IPS-20b (cell line): ENCODE measurements around the gene CFAP251.
"Not testable (repeated sequence)": the region's sequence is repeated elsewhere in the genome, so short reads cannot be mapped to it uniquely, and the experiment has no call there.

Experiments used
- H3K27ac ChIP-seq: one replicate; pipeline ENCODE4 v1.5.1; 2013; ENCODE audit warnings: low read length
- H3K27me3 ChIP-seq: 2 replicates; pipeline ENCODE4 v1.6.1; 2013; ENCODE audit warnings: mild to moderate bottlenecking, low read length, inconsistent platforms; ENCODE audit not compliant: insufficient read depth
- H3K36me3 ChIP-seq: 2 replicates; pipeline ENCODE4 v1.6.1; 2013; ENCODE audit warnings: low read depth, mild to moderate bottlenecking, inconsistent platforms, low read length, moderate library complexity; ENCODE audit not compliant: insufficient read depth
- H3K4me1 ChIP-seq: 2 replicates; pipeline ENCODE4 v1.6.1; 2013; ENCODE audit warnings: mild to moderate bottlenecking, control low read depth, inconsistent platforms, low read length, moderate library complexity; ENCODE audit not compliant: insufficient read depth
- H3K4me3 ChIP-seq: 2 replicates; pipeline ENCODE4 v1.5.1; 2013; ENCODE audit warnings: mild to moderate bottlenecking, low read length, inconsistent platforms
- H3K9ac ChIP-seq: 2 replicates; pipeline ENCODE4 v1.6.1; 2013; ENCODE audit warnings: low read depth, mild to moderate bottlenecking, inconsistent platforms, low read length, moderate library complexity
- H3K9me3 ChIP-seq: 2 replicates; pipeline ENCODE4 v1.6.1; 2013; ENCODE audit warnings: mild to moderate bottlenecking, low read depth, low read length, inconsistent platforms; ENCODE audit not compliant: insufficient read depth

CFAP251 gene

DNA sequence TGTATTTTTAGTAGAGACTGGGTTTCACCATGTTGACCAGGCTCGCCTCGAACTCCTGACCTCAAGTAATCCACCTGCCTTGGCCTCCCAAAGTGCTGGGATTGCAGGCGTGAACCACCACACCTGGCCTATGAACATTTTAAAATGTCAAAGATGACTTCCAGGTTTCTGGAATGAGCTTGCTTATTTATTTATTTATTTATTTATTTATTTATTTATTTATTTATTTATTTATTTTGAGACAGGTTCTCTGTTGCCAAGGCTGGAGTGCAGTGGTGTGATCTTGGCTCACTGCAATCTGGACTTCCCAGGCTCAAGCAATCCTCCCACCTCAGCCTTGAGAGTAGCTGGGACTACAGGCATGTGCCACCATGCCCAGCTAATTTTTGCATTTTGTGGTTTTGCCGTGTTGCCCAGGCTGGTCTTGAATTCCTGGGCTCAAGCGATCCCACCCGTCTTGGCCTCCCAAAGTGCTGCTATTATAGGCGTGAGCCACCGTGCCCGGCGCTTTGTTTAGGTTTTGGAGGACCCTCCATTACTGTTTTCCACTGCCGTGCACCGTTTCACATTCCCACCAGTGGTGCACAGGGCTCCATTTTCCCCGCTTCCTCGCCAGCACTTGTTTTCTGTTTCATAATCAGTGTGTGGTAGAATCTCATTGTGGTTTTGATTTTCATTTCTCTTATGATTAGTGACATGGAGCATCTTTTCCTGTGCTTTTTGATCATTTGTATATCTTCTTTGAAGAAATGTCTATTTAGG is 6.4 kb upstream of the CFAP251 start:
- no peaks in the 10 kb centered on the region for H3K27me3 ChIP-seq
- no peak overlapping the region for H3K9ac ChIP-seq
- no peaks in the 10 kb centered on the region for H3K4me1 ChIP-seq
- H3K4me3 ChIP-seq = no peak overlapping the region
- peaks cover 27% of the 10 kb centered on the region for H3K36me3 ChIP-seq
- no peaks in the 10 kb centered on the region for H3K9me3 ChIP-seq
- no peak overlapping the region for H3K27ac ChIP-seq

DNA sequence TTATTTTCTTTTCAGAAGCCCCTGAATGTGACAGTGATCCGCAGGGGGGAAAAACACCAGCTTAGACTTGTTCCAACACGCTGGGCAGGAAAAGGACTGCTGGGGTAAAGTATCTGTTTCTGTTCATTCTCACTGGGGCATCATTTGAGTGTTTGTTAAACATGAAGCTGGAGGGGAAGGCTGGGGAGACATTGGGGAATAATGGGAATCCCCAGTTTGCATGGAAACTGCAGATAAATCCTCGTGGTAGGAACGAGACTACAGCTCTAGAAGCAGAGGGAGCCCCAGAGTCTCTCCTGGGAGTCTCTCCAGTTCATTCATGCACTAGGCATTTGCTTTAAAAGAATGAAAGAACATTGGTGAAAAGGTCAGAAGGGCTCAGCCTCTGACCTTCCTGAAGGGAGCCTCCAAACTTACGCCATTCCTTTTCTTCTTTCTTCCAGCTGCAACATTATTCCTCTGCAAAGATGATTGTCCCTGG is 2.5 kb upstream of the CFAP251 start:
- no peaks in the 10 kb centered on the region for H3K9me3 ChIP-seq
- H3K4me3 ChIP-seq = no peak overlapping the region
- no peaks in the 10 kb centered on the region for H3K27me3 ChIP-seq
- no peaks in the 10 kb centered on the region for H3K4me1 ChIP-seq
- peaks cover 19% of the 10 kb centered on the region for H3K36me3 ChIP-seq
- H3K9ac ChIP-seq = no peak overlapping the region
- H3K27ac ChIP-seq = no peak overlapping the region

DNA sequence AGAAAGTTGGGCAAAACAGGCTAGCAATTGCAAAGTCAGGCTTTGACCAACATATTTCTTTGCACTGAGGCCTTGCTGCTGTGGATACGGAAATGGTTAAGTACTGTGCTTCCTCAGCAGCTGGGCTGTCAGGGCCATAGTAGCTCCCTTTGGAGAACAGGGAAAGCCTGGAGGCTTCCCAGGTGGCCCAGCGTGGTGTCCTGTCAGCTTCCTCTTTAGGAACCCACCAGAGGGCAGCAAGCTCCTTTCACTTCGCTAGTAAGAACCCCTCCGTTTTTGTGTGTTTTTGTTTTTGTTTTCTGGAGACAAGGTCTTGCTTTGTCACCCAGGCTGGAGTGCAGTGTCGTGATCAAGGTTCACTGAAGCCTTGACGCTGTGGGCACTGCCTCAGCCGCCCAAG is 1.7 kb upstream of the CFAP251 start:
- H3K27ac ChIP-seq = no peak overlapping the region
- H3K4me1 ChIP-seq = no peaks in the 10 kb centered on the region
- H3K9ac ChIP-seq = no peak overlapping the region
- H3K4me3 ChIP-seq = no peak overlapping the region
- no peaks in the 10 kb centered on the region for H3K9me3 ChIP-seq
- H3K36me3 ChIP-seq = peaks cover 17% of the 10 kb centered on the region
- H3K27me3 ChIP-seq = no peaks in the 10 kb centered on the region

DNA sequence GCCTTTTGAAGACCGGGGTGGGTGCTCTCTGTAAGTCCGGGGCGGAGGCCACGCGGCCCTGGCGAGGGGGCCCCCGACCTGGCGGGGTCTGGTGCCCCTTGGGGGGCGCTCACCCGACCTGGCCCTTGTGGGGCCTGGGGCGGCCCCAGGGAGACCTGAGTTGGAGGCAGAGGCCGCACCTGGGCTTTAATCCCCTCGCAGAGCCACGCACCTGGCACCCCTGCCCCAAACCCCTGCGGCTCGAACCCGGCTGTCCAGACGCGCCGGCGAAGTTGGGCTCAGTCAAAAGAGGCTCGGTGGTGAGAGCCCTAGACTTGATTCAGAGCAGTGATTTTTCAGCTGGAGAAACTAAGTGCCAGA is 267 bp downstream of the CFAP251 start:
- Histone ChIP-seq H3K4me3 (peak overlapping the region; percentile 68; the same call in 1 of the 2 replicates), H3K27ac (no peak overlapping the region), H3K36me3 (peaks cover 17% of the 10 kb centered on the region), H3K9ac (peak overlapping the region; percentile 37; the same call in 1 of the 2 replicates), H3K27me3 (no peaks in the 10 kb centered on the region), H3K9me3 (no peaks in the 10 kb centered on the region), H3K4me1 (no peaks in the 10 kb centered on the region)

DNA sequence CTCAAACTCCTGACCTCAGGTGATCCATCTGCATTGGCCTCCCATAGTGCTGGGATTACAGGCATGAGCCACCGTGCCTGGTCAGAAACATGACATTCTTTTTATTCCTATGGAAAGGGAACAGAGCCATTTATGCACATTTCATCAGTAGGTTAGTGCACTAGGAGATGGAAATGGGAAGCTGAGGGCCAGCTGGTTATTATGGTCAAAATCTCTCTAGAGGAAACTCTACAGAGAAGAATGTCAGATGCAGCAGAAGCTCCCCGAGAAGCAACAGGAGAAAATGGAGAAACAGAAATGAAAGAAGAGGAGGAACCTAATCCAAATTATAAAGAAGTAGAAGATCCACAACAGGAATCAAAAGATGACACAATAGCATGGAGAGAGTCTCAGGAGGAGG is 2.7 kb downstream of the CFAP251 start:
- no peaks in the 10 kb centered on the region for H3K9me3 ChIP-seq
- no peaks in the 10 kb centered on the region for H3K27me3 ChIP-seq
- H3K36me3 ChIP-seq = peaks cover 13% of the 10 kb centered on the region
- H3K27ac ChIP-seq = no peak overlapping the region
- no peak overlapping the region for H3K9ac ChIP-seq
- H3K4me1 ChIP-seq = peaks cover 8% of the 10 kb centered on the region
- H3K4me3 ChIP-seq = no peak overlapping the region

DNA sequence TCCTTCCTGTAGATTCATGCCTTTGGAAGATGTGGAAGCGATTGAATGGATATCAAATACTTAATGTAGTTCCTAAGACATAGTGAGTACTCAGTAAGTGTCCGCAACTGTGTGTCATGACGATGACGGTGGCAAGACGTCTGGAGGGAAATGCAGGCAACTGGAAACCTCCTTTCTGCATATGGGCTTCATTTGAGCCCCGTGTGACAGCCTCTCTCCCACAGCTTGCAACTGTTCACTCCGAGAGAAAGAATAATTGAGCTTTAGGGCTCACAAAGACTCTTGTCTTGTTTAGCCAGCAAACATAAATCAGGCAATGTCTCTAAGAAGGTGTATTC is 6.9 kb downstream of the CFAP251 start:
- H3K4me1 ChIP-seq = peaks cover 17% of the 10 kb centered on the region
- no peaks in the 10 kb centered on the region for H3K9me3 ChIP-seq
- no peak overlapping the region for H3K27ac ChIP-seq
- no peaks in the 10 kb centered on the region for H3K36me3 ChIP-seq
- H3K27me3 ChIP-seq = no peaks in the 10 kb centered on the region
- H3K4me3 ChIP-seq = no peak overlapping the region
- H3K9ac ChIP-seq = no peak overlapping the region

DNA sequence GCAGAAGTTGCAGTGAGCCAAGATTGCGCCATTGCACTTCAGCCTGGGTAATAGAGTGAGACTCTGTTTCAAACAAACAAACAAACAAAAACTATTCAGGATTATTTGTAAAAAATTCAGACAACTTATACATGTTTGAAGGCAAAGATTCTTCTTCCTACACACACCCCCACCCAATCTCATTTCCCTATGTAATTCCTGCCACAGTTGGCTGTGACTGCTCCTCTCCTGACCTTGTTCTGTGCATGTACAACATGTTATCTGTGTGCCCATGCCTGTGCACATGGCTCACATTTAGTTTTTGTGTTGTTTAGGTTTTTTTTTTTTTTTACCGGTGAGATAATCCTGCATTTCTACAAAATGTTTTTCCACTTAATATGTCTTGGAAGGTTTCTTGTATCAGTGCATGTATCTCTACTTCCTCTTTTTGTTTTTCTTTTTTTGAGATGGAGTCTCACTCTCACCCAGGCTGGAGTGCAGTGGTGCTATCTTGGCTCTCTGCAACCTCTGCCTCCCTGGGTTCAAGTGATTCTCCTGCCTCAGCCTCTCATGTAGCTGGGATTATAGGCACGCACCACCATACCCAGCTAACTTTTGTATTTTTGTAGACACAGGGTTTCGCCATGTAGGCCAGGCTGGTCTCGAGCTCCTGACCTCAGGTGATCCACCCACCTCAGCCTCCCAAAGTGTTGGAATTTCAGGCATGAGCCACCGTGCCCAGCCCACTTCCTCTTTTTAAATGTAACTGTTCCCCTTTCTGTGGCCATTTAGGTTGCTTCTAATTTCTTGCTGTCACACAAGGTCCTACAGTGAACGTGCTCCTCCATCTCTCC is 8.7 kb downstream of the CFAP251 start:
- Histone ChIP-seq H3K36me3 (no peaks in the 10 kb centered on the region), H3K9ac (peak overlapping the region; percentile 31; the same call in 1 of the 2 replicates), H3K27ac (peak overlapping the region; percentile 58), H3K27me3 (no peaks in the 10 kb centered on the region), H3K4me1 (peaks cover 17% of the 10 kb centered on the region), H3K9me3 (no peaks in the 10 kb centered on the region), H3K4me3 (no peak overlapping the region)

DNA sequence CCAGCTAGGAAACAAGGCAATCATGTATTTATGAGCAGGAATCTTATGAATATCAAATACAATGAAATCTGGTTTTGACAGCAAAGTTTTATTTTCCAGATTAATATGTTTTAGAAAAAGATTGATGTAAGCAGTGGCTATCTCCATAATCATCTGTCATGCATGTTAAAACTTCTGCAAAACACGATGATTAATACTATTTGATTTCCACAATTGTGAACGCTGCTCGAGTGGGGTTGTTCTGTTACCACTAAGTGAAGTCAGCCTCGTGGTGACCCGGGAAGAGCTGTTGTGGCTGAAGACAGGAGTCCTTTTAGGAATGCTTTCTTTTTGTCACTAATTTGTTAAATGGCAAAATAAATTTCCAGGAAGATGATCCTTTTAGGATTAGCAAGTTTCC is 9.4 kb downstream of the CFAP251 start:
- Histone ChIP-seq H3K9me3 (no peaks in the 10 kb centered on the region), H3K27me3 (no peaks in the 10 kb centered on the region), H3K4me1 (peaks cover 17% of the 10 kb centered on the region), H3K27ac (peak overlapping the region; percentile 58), H3K36me3 (no peaks in the 10 kb centered on the region), H3K4me3 (no peak overlapping the region), H3K9ac (peak overlapping the region; percentile 31; the same call in 1 of the 2 replicates)

DNA sequence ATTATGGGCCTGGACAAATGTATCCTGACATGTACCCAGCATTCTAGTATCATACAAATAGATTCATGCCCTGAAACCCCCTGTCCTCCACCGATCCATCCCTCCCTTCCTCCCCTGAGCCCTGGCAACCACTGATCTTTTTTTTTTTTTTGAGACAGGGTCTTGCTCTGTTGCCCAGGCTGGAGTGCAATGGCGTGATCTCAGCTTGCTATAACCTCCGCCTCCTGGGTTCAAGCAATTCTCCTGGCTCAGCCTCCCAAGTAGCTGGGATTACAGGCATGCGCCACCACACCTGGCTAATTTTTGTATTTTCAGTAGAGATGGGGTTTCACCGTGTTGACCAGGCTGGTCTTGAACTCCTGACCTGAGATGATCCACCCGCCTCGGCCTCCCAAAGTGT is 11.2 kb downstream of the CFAP251 start:
- not testable (repeated sequence) for H3K27ac ChIP-seq, H3K9ac ChIP-seq, H3K36me3 ChIP-seq, H3K9me3 ChIP-seq, H3K4me3 ChIP-seq, H3K27me3 ChIP-seq
- H3K4me1 ChIP-seq = peaks cover 20% of the 10 kb centered on the region

DNA sequence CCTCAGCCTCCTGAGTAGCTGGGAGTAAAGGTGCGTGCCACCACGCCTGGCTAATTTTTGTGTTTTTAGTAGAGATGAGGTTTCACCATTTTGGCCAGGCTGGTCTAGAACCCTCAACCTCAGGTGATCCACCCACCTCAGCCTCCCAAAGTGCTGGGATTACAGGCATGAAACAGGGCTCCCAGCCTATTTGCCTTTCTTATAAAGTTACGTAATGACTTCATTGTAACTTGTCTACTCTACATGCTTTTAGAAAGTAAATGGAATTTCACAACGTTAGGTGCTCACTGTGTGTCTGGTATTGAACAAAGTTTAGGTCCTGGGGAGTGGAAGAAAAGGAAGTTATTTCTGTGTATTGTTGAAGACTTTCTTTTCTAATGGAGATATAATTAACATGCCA is 12.5 kb downstream of the CFAP251 start:
- Histone ChIP-seq H3K4me3 (no peak overlapping the region), H3K4me1 (peaks cover 12% of the 10 kb centered on the region), H3K27me3 (no peaks in the 10 kb centered on the region), H3K9ac (no peak overlapping the region), H3K36me3 (no peaks in the 10 kb centered on the region), H3K9me3 (no peaks in the 10 kb centered on the region), H3K27ac (no peak overlapping the region)

DNA sequence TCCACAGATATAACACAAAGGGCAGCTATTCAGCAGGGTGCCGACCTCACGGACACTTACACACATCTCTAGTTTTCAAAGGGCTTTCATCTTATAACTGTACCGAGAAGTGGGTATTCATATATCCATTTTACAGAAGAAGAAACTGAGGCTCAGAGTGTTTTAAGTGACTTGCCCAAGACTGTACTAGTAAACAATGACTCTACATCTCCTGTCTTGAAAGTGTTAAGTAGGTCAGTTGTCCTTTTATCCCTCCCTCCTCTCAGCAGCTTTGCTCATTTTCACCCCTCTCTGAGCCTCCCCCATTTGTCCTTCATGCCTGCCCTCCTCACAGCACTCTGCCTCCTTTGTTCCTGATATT is 13.8 kb downstream of the CFAP251 start:
- Histone ChIP-seq H3K27ac (no peak overlapping the region), H3K9ac (no peak overlapping the region), H3K27me3 (no peaks in the 10 kb centered on the region), H3K4me1 (peaks cover 11% of the 10 kb centered on the region), H3K4me3 (no peak overlapping the region), H3K9me3 (no peaks in the 10 kb centered on the region), H3K36me3 (no peaks in the 10 kb centered on the region)
